GM18502 (cell line): Measurements from ENCODE around the gene PPARGC1A.

Experiments
- ATAC-seq: cut with Tn5 transposase; IDR thresholded peaks from one replicate; pipeline ENCODE4 v1.9.1; 2021; ENCODE audit warnings: mild to moderate bottlenecking; ENCODE audit not compliant: unreplicated experiment, poor library complexity

PPARGC1A gene, protein sequence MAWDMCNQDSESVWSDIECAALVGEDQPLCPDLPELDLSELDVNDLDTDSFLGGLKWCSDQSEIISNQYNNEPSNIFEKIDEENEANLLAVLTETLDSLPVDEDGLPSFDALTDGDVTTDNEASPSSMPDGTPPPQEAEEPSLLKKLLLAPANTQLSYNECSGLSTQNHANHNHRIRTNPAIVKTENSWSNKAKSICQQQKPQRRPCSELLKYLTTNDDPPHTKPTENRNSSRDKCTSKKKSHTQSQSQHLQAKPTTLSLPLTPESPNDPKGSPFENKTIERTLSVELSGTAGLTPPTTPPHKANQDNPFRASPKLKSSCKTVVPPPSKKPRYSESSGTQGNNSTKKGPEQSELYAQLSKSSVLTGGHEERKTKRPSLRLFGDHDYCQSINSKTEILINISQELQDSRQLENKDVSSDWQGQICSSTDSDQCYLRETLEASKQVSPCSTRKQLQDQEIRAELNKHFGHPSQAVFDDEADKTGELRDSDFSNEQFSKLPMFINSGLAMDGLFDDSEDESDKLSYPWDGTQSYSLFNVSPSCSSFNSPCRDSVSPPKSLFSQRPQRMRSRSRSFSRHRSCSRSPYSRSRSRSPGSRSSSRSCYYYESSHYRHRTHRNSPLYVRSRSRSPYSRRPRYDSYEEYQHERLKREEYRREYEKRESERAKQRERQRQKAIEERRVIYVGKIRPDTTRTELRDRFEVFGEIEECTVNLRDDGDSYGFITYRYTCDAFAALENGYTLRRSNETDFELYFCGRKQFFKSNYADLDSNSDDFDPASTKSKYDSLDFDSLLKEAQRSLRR

DNA sequence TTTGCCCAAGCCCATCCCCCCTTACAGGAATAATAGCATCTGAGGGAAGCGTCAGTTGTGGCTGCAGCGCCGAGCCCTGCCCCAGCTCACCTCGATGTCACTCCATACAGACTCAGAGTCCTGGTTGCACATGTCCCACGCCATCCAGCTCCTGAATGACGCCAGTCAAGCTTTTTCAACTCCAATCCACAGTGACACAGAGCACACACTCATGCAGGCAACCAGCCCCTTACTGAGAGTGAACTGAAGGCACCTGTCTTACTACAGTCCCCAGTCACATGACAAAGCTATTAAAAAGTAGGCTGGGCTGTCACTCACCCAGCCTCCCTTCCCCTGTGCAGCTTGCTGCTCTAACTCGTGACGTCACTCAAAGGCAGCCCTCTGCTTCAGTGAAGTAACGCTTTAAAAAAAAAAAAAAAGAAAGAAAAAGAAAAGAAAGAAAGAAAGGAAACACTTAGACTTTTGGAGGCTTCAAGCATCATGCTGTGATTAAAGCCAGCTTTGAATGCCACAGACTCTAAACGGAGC, at the start of gene PPARGC1A:
Gene PPARGC1A, minus strand, starts transcription at position 234 of the 528 bp plus-strand sequence. Its CDS starts 90 bp downstream, at position 144.
- no peak for ATAC-seq

DNA sequence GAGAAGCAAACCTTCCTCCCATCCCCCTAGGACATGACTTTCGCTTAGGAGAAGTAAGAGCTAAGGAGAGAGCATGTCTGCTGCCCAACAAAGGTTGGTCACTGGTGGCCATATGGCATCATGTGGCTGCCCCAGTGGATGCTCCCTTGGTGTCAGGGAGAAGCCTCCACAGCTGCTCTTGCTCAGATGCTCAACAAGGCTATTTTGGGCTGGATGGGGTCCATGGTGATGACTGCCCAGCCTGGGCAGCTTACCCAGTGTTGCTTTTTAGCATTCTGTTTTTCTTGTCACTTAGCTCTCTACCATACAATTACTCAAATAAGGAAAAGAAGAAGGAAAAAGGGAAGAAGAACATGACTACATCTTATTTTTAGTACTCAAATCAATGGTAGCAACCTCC, 48.9 kb upstream of the PPARGC1A start:
- no peak for ATAC-seq

DNA sequence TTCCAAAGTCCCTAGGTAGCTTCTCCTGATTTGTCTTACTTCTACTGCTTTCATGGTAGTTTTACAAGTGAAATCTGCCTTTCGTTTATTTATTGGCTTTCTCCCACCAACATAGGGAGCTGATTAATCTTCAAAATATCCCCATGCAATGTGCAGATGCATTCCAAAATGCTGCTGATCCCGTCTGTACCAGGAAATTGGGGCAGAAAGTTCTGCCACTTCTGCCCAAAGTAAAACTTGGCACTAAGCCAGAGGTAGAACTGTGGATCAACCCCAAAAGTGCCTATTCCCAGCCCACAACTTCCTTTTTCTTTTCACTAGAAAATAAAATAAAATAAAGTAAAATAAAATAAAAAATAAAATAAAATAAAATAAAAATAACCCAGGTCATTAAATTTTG, 47.3 kb upstream of the PPARGC1A start:
- no peak for ATAC-seq

DNA sequence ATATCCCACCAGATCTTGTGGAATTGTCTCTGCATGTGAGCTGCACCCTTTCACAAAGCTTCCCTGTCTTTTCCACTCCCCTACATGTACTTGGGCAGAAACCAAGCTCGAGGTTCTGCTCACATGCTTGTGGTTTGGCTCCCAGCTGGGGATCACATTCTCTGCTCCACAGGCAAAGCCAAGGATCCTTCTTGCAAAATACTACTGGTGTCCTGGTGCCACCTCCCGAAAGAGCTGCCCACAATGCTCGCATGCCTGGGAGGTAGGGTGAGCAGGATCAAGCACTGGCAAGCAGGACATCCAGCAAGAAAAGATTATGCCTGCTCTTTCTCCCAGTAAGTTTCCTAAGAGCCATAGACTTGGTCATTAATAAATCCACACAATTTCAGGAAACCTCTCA, 45.1 kb upstream of the PPARGC1A start:
- ATAC-seq, result no peak

DNA sequence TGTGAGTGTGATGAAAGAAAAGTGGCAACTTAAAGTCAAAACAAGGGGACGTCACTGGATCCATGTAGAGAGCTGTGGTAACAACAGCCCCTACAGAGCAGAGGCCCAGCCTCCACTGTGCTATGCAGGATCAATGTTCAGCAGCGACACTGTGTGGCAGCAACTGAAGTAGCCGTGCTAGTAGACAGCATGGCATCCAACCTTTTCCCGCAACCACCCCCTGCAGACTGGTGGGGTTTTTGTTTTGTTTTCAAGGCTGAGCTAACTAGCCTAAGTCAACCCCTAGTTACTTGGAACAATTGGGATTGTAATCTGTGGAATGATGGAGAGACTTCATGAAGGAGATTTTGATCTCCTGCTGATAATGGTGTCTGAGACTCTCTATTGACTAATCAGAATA, 44.4 kb upstream of the PPARGC1A start:
- ATAC-seq, result no peak

DNA sequence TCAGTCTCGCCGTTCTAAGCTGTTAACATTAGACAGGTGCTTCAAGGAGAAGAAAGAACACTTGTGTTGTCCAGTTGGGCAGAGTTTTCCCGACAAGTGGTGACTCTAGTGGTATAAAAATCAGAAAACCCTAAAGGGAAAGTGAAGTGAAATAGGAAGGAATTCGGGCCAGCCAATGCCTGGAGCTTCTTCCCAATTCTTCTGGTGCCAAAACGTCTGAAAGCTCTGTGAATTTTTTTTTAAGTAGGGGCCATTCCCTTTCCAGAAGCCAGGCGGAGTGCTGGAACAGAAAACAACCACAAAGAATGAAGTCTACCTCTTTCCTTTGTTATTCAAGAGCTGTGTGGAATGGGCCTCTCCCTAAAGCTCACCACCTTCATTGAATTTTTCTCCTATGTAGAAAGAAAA, 43.1 kb upstream of the PPARGC1A start:
- ATAC-seq, result no peak

DNA sequence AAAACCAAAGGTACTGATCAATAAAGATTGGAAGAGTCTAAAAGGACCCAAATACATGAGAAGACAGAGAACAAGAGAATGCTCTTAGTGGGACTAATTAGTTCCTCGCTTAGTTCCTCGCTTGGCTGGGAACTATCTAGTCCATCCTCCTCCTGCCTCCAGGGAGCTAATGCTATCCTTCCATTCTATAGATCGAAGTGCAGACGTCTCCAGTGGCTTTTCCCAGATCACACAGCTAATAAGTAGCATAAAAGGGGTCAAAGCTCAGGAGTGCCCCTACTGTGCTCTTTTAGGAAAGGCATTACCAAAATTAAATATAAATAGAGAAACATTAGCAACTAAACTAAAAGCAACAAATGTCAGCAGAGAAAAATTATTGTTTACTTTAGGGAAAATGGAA, 42.3 kb upstream of the PPARGC1A start:
- no peak for ATAC-seq

DNA sequence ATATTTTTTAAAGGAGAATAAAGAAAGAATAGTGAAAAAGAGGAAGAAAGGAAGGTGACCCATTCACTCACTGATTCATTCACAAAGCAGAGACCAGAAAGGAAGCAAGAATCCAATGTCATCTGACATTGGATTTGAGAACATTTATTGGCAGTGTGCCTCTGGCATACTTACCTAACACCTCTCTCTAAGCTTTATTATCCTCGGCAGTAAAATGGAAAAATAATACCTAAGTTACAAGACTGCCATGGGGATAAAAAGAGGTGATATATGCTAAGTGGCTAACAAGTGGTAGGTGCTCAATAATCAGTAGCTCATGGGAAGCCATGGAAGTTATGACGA, 41.6 kb upstream of the PPARGC1A start:
- no peak for ATAC-seq

DNA sequence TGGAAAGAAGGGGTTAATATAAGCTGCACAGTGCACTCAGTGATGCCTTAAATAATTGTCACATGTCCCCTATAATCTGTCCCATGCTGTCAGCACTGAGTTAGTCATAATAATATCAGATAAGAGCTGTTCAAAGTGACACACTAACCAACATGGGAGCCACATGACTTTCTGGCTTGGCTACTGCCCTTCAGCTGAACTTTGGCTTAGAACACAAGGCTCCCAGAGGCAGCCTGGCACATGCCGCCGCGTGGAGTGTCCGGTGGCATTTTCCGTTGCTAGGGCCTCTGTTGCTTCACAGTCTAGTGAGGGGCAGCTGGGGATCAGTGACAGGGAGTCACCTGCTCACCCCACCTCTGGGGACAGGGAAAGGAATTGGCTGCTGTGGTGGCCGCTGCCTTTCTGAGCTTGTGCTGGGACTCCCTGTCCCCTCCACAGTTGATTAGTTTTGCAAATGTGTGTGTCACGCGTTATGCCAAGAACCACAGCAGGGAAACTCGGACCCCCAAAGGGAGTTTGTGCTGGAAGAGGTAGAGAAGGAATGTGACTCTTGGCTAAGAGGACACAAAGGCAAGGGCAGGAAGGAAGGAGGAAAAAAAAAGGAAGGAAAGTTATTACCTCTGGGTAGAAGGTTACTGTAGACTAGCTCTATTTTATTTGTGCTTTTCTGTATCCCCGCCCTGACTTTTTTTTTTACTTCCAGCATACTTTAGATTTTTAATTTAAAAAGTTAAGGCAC, 41.1 kb upstream of the PPARGC1A start:
- no peak for ATAC-seq

DNA sequence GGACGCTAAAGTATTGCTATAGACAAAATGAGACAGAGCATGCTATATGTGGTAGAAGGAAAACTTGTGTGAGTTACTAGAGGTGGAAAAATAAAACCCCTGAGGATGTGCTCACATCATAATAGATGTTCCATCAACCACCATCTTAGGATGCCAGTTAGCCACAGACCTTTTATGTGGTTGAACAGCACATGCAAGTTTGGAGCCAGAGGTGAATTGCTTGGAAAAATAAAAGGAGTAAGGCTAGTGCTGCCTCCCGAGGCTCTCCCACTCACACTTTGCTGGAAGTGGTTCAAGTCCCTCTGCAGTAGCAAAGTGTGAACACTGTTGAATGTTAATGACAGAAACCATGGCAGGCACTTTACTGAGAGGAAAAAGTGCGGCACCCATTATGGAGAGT, 39.4 kb upstream of the PPARGC1A start:
- ATAC-seq, result no peak

DNA sequence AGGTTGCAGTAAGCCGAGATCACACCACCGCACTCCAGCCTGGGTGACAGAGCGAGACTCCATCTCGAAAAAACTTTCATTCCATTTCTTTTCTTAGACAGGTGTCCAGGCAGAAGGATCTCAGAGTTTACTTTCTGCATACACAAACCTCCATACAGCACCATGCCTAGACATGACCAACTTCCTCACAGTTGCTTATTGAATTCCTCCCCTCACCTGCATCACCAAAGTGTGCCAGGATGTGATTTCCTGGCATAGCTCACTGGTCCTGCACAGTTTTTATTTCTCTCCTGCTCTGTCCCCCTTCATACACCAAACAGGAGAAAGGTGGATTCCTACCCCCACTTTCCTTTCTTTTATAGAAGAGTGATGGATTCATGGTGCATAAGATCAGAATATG, 34.7 kb upstream of the PPARGC1A start:
- ATAC-seq, result no peak

DNA sequence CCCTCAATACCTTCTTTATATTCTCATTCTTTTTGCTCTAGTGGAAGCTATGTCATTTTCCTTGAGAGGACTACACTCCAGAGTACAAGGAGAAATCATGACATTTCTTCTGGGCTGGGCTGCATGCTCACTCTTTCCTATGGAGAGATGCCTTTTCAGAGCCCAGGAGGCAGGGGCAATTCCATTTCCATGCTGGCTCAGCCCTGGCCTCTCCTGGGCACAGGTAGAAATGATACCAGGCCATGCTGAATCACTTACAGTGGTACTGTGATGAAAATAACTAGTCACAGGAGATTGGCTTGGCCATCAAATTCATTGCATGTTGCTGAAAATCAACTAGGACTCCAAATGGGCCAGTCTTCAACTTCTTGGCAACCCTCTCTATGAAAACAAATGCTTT, 34.0 kb upstream of the PPARGC1A start:
- no peak for ATAC-seq

DNA sequence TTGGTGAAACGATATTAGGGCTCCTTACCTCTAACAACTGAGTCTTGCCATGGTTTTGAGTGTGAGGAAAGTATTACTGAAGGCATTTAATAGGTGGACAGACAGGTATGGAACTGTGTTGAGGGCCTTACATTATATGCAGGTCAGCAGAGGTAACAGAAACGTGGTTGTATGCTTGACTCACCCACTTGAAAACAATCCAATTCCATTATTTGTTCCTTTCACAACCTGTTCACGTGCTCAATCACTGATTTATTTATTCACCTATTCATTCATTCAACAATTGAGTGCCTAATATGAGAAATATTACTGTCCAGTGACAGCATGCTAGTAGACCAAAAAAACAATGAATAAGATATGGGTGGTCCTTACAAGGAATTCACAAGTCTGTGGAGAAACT, 33.3 kb upstream of the PPARGC1A start:
- no peak for ATAC-seq

DNA sequence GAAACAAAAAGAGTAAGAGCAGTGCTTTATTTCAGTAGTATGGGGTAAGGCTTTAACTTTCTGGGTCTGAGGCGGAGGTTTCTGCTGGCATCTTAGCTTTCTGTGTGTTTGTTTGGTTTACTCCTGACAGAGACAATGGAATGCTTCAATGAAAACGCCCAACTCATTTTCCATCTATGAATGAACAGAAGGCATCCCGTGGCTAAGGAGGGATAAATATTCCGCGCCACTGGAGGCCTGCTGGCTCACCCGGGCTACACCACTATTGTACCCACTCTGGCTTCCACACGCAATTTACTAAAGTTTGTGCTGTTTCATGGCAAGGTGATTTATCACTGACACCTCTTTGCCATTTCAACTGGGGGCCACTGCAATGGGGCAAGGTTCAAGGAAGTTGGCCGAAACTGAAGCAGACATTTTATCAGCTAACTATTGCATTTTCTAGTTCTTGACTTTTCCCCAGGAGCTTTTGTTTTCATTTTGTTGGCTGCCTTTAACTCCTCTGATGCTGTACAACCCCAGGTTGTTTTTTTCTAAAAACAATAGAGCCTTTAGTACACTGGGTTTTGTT, 32.8 kb upstream of the PPARGC1A start:
- ATAC-seq, result no peak

DNA sequence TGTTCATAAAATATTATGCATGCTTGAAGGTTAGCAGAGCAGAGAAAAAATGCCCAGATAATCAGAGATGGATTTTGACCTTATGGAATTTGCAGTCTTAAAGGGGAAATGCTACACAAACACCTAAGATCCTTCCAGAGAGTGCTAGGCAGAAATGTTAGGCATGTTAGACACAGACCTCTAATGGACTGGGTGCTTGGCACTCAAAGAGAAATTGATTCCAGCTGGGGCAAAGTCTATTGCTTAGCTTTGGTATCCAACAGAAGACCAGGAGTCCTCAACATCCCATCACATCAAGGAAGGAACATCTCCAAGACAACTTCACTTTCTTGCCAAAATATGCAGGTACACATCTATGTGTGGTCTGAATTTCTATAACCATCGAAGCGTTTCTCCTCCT, 32.2 kb upstream of the PPARGC1A start:
- ATAC-seq, result no peak

DNA sequence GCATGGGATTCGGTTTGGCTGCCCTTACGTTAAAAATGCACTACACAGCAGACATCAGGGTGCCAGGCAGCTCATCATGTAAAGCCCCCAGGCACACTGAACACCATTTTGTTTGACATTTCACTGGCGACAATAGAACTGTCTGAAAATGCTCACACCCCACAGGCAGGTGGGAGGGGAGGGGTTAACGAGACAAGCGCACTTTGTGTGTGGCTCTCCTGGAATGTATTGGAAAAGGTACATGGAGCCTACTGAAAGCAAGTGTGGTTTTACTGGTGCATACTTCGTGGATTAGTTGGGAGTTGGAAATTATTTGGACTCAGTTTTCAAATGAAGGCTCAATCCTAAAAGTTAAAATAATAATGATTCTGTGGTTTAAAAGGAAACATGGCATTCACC, 31.6 kb upstream of the PPARGC1A start:
- no peak for ATAC-seq

DNA sequence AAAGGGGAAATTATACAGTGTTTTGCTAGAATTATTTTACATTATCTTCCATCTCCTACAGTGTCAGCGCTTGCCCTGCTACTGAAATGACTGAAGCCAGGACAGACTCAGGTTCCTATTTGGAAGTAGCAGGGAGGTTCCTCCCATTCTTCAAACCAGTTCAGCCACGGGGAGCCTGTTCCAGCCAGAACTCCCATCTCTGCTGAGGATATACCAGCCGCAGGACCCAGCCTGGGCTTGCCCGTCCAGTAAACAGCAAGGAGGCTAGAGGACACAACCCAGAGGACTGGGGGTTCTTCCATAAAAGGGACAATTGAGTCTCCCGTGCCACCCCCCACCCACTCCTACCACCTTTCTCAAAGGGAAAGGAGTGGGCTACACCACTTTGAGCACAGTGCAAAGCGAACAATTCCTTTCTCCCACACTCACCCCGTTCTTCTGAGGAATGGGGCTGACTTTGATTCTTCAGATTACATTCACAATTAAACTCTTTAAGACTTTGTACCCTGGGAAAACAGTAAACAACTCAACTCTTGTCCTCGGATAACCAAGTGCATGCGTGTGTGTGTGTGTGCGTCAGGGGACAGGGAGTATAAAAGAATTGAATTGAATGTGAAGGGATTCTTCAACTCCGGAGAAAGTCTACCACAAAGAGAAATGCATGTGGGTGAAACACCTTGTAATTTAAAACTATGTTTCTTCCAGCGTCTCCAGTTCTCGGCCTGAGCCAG, 31.0 kb upstream of the PPARGC1A start:
- ATAC-seq, result no peak

DNA sequence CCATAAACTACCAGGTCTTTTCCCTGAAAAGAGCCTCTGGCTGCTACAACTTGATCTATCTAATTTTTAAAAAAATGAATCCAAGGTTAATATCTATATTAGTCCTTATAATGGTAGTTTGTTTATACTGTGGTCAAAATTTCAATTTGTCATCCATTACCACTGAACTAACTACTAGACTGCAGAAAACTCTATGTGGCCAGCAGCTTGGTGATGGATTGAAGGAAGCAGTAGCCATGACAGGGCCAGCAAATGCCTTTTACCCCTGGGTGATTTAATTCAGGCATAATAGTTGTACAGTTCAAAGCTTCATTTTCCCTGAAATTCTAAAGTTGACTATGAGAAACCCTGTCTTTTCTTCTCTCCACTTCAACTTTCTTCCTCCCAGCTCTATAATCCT, 30.4 kb upstream of the PPARGC1A start:
- ATAC-seq, result no peak

DNA sequence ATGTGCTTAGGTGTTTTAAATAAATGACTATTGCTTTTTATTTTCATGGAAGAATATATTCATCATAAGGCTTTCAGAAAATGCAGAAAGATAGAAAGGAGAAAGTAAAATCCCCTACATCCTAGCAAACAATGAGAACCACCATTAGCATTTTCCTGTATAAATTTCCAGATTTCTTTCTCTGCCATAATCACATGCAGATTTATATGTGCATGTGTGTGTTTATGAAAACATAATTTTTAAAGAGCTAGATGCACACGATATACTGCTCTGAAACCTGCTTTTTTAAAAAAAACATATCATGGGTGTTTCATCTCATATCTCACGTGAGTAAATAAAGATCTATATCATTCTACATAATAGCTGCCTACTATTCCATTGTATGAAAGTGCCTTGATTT, 26.4 kb upstream of the PPARGC1A start:
- ATAC-seq, result no peak
